ENCODE measurements around the gene PINLYP.
A peak's percentile ranks its signal among the peaks of the same experiment; 100 is the strongest.
"Not testable (repeated sequence)": the region's sequence is repeated elsewhere in the genome, so short reads cannot be mapped to it uniquely, and the experiment has no call there.

Gene PINLYP

DNA sequence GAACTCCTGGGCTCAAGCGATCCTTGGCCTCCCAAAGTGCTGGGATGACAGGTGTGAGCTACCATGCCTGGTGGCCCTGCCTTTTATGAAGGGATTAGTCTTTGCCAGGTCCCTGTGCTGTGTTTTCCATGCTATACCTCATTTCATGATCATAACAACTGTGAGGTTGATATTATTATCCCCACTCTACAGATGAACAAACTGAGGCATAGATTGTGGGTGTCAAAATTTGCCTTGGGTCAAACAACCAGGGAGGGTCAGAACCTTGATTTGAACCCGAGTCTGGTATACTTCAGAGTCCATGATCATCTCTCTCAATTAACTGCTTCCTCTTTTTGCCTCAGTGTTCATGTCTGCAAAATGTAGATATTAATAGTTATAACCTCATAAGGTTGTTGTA, 6.9 kb downstream of the PINLYP start:
- DNase-seq (ENCODE audit: low read depth, low spot score): no peak

GRCh38 chr19:43584484-43584883, 8.9 kb downstream of the PINLYP start:
- DNase-seq (ENCODE audit: low read depth, low spot score): no peak

- no peak for DNase-seq (ENCODE audit: low read depth, low spot score)
Observed at GRCh38 chr19:43586346-43586745, 10.7 kb downstream of the PINLYP start.

DNA sequence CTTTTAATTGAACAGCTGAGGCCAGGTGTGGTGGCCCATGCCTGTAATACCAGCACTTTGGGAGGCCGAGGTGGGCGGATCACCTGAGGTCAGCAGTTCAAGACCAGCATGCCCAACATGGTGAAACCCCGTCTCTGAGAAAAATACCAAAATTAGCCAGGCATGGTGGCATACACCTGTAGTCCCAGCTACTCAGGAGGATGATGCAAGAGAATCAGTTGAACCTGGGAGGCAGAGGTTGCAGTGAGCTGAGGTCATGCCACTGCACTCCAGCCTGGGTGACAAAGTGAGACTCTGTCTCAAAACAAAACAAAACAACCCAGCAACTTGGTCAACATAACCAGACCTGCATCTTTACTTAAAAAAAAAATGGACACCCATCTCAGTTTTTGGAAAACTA, 11.4 kb downstream of the PINLYP start:
- not testable (repeated sequence) for DNase-seq (ENCODE audit: low read depth, low spot score)

DNA sequence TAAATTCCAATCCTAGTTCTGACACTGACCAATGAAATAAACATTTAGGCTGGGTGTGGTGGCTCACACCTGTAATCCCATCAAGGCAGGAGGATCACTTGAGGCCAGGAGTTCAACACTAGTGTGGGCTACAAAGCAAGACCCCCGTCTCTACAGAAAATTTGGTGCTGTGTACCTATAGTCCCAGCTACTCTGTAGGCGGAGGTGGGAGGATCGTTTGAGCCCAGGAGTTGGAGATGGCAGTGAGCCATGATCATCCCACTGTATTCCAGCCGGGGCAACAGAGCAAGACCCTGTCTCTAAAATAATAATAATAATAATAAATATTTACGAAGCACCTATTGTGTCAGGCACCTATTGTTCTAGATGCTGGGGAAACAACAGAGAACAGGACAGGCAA, 13.7 kb downstream of the PINLYP start:
- no peak for DNase-seq (ENCODE audit: low read depth, low spot score)

DNA sequence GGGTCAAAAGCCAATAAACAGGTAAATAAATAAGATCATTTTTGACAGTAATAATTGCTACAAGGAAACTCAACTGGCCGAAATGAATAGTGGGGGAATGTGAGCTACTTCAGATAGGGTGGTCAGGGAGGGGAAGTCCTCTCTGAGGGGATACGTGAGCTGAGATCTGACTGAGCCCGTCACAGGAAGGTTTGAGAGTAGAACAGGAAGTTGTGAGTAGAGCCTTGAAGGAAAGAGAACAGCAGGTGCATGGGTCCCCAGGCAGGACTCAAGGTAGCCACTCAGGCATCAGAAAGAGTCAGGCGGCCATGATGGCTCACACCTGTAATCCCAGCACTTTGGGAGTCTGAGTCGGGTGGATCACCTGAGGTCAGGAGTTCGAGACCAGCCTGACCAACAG, 14.1 kb downstream of the PINLYP start:
- no peak for DNase-seq (ENCODE audit: low read depth, low spot score)

- no peak for DNase-seq (ENCODE audit: low read depth, low spot score)
Observed at GRCh38 chr19:43591904-43592772, 16.5 kb downstream of the PINLYP start.

GRCh38 chr19:43592800-43593350, 17.3 kb downstream of the PINLYP start:
- DNase-seq (ENCODE audit: low read depth, low spot score): no peak

GRCh38 chr19:43594081-43594697, 18.6 kb downstream of the PINLYP start:
- DNase-seq (ENCODE audit: low read depth, low spot score): no peak

GRCh38 chr19:43594710-43595604, 19.4 kb downstream of the PINLYP start:
- peak; percentile 91 for DNase-seq (ENCODE audit: low read depth, low spot score)

GRCh38 chr19:43595605-43595998, 20.0 kb downstream of the PINLYP start:
- DNase-seq (ENCODE audit: low read depth, low spot score): no peak

DNA sequence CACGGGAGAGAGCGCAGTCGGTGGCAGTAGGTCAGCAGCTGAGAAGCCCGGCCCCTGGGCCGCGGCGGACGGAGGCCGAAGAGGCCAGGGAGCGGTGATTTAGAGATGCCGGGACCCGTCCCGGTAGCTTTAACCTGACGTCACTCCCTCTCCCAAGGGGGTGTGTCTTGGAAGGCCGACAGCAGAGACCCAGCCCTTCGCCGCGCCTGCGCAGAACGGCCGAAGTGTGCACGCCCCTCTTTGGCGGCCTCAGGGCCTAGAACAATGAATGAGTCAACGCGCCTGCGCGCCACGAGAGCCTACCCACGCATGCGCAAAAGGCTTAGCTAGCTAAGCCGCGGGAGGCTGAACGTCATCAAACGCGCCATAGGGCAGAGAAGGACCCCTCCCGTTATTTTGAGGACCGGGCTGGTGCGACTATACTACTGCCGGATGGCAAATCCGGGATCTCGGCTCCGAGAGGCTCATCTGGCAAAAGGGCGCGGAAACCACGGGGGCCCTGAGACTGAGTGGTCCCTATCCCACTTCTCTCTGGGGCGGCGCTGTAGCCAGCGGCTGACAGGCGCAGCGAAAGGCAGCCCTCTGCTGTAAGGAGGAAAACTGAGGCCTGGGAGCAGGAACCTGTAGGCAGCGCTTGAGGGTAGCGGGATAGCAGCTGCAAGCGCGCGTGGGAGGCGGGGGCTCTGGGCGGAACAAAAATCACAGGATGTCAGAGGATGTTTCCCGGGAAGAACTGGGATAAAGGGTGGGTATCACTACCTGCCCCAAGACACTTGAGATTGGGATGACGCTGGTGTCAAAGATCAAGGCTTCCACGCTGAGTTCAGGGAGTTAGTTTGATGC, 20.6 kb downstream of the PINLYP start, which contains the start of the genes IRGQ and ZNF576:
TSS of gene IRGQ (minus strand) at position 136 of the 843 bp plus-strand sequence. CDS start 796 bp downstream, outside the sequence.
TSS of gene ZNF576 (plus strand) at position 597 of the 843 bp plus-strand sequence. CDS start 514 bp downstream, outside the sequence.
- DNase-seq (ENCODE audit: low read depth, low spot score): peak; percentile 100

DNA sequence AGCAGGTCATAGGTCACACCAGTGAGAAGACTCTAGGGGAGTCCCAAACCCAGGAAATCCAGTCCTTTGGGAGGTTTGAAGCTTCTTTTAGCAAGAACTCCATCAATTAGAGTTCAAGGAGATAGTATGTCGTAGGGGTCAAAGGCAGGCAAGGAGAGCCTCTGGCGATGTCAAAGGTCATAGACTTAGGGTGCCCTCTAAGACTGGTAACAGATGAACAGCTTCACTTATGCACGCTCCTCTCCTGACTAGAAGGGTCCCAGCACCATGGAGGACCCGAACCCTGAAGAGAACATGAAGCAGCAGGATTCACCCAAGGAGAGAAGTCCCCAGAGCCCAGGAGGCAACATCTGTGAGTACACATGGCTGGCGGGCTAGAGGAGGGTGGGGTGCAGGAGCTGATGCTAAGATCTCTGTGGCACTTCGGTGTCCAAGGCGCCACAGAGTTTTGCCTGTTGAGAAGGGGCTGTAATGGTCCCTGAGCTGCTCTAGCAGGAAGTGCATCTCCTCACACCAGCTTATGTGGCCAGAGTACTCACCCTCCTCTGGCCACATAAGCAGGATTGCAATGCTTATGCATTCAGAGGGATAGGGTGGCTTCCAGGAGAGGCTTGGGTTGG, 21.4 kb downstream of the PINLYP start:
- no peak for DNase-seq (ENCODE audit: low read depth, low spot score)

DNA sequence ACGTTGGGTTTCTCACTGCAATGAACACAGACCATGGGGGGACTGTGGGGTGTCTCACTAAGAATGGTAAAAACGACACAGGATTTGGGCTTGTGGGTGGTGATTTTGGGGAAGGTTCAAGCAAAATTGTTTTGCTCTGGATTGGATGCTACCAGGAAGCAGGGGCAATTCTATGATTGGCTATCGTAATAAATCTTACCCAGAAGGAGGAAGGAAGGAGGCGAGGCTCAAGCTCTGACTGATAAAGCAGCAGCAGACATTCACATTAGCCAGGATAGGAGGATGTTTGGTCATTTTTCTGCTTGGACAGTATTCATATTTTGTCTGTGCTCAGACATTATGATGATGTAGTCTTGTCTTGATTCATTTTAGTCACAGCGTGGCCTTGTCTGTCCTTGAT, 22.3 kb downstream of the PINLYP start:
- no peak for DNase-seq (ENCODE audit: low read depth, low spot score)

DNA sequence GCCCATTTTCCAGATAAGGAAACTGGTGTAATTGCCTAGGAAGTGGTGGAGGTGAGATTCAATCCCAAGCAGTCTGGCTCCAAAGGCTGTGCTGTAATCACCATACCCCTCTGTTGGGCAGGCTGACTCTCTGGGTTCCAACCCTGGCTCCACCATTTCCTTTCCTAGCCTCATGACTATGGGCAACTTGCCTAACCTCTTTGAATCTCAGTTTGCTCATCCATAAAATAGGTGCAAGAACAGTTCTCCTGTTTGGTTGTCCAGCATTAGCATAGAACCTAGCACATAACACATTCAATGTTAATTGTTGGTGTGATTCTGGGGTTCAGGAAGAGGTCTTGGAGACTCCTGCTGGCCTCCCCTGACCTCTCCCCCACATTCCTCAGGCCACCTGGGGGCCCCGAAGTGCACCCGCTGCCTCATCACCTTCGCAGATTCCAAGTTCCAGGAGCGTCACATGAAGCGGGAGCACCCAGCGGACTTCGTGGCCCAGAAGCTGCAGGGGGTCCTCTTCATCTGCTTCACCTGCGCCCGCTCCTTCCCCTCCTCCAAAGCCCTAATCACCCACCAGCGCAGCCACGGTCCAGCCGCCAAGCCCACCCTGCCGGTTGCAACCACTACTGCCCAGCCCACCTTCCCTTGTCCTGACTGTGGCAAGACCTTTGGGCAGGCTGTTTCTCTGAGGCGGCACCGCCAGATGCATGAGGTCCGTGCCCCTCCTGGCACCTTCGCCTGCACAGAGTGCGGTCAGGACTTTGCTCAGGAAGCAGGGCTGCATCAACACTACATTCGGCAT, 23.0 kb downstream of the PINLYP start:
- DNase-seq (ENCODE audit: low read depth, low spot score): no peak

- no peak for DNase-seq (ENCODE audit: low read depth, low spot score)
Observed at GRCh38 chr19:43599635-43600295, 24.2 kb downstream of the PINLYP start.

- not testable (repeated sequence) for DNase-seq (ENCODE audit: low read depth, low spot score)
Observed at GRCh38 chr19:43600326-43600725, 24.7 kb downstream of the PINLYP start.

GRCh38 chr19:43605875-43606568, 30.4 kb downstream of the PINLYP start:
- DNase-seq (ENCODE audit: low read depth, low spot score): no peak

Measured in ELF-1 (cell line).